HepG2 (cell line): ENCODE data around the gene PGPEP1. TPM values are rescaled to one million over a fixed set of nuclear protein-coding genes. Genes with fewer than 3 reads are reported as not detected.
A peak's percentile ranks its signal among the peaks of the same experiment; 100 is the strongest.

ENCODE experiments used
- CHCHD3 ChIP-seq: sonication (generic); formaldehyde crosslinking; IDR thresholded peaks from 2 replicates; pipeline ENCODE4 v1.8.0; 2022; ENCODE audit warnings: mild to moderate bottlenecking, missing genetic modification reagents, moderate library complexity
- HNRNPL ChIP-seq: fragments of 200-400 bp; formaldehyde crosslinking; IDR thresholded peaks from 2 replicates; pipeline ENCODE4 v1.6.1; 2017; ENCODE audit warnings: mild to moderate bottlenecking, low read depth, low read length
- KLF15 ChIP-seq: sonication (generic); formaldehyde crosslinking; IDR thresholded peaks from 2 replicates; pipeline ENCODE4 v1.8.1; 2023; ENCODE audit warnings: borderline replicate concordance, mild to moderate bottlenecking, inconsistent platforms, missing genetic modification reagents, mixed read lengths
- MAZ ChIP-seq, 2 experiments: sonication (generic) in 1 of 2; formaldehyde crosslinking in 1 of 2; IDR thresholded peaks; 2 replicates each; pipeline versions ENCODE4 v1.5.0 to v1.6.1; 2012 to 2020; ENCODE audit warnings: low read depth in 2 of 2, mild to moderate bottlenecking in 2 of 2, borderline replicate concordance in 1 of 2, improper control_type of control experiment in 1 of 2, low read length in 1 of 2, missing genetic modification reagents in 1 of 2, moderate library complexity in 1 of 2
- RARG ChIP-seq: sonication (generic); formaldehyde crosslinking; IDR thresholded peaks from 2 replicates; pipeline ENCODE4 v1.4.0; 2020; ENCODE audit warnings: low read depth, mild to moderate bottlenecking, missing genetic modification reagents
- SPEN ChIP-seq: sonication (generic); formaldehyde crosslinking; IDR thresholded peaks from 2 replicates; pipeline ENCODE4 v1.5.1; 2020; ENCODE audit warnings: low read depth, mild to moderate bottlenecking, missing genetic modification reagents
- TRAFD1 ChIP-seq: sonication (generic); formaldehyde crosslinking; IDR thresholded peaks from 2 replicates; pipeline ENCODE4 v1.5.1; 2020; ENCODE audit warnings: missing genetic modification reagents, mild to moderate bottlenecking, borderline replicate concordance
- ZBTB43 ChIP-seq: sonication (generic); formaldehyde crosslinking; conservative IDR thresholded peaks from 2 replicates; pipeline ENCODE4 v1.4.0; 2020; ENCODE audit warnings: missing genetic modification reagents
- ZC3H4 ChIP-seq: sonication (generic); formaldehyde crosslinking; IDR thresholded peaks from 2 replicates; pipeline ENCODE4 v1.4.0; 2020; ENCODE audit warnings: missing genetic modification reagents, borderline replicate concordance
- ZFP62 ChIP-seq: sonication (generic); formaldehyde crosslinking; IDR thresholded peaks from 2 replicates; pipeline ENCODE4 v1.4.0; 2020; ENCODE audit warnings: missing genetic modification reagents
- ZNF234 ChIP-seq: sonication (generic); formaldehyde crosslinking; conservative IDR thresholded peaks from 2 replicates; pipeline ENCODE4 v1.5.1; 2020; ENCODE audit warnings: mild to moderate bottlenecking, missing genetic modification reagents
- ZNF30 ChIP-seq: sonication (generic); formaldehyde crosslinking; IDR thresholded peaks from 2 replicates; pipeline ENCODE4 v1.5.0; 2020; ENCODE audit warnings: mild to moderate bottlenecking, missing genetic modification reagents
- ZNF331 ChIP-seq: sonication (generic); formaldehyde crosslinking; IDR thresholded peaks from 2 replicates; pipeline ENCODE4 v1.4.0; 2020; ENCODE audit warnings: missing genetic modification reagents
- ZNF713 ChIP-seq: sonication (generic); formaldehyde crosslinking; IDR thresholded peaks from 2 replicates; pipeline ENCODE4 v1.4.0; 2020; ENCODE audit warnings: mild to moderate bottlenecking, missing genetic modification reagents
- ZNF781 ChIP-seq: sonication (generic); formaldehyde crosslinking; IDR thresholded peaks from 2 replicates; pipeline ENCODE4 v1.5.1; 2020; ENCODE audit warnings: borderline replicate concordance, mild to moderate bottlenecking, missing genetic modification reagents; ENCODE audit errors: not compliant biosample characterization
- polyA plus RNA-seq, 8 experiments: library from polyadenylated mRNA; depleted of rRNA in 3 of 8; stranded (reverse) in 7 of 8; unstranded in 1 of 8; fragments of >200 nt; fragmentation: Illumina TruSeq in 4 of 8; extraction: Trizol in 4 of 8; gene quantifications; 2 replicates each; pipeline versions ENCODE4 v1.2.1 to v1.2.3, GENCODE V29; 2011 to 2016; ENCODE audit warnings: low read depth in 4 of 8, missing spikeins in 1 of 8, mixed read lengths in 1 of 8; ENCODE audit not compliant: insufficient read depth in 1 of 8
- total RNA-seq, 5 experiments: library from RNA; depleted of rRNA; stranded (reverse); fragments of >200 nt; fragmentation: Illumina TruSeq; extraction: Trizol; gene quantifications; 2 replicates each; pipeline ENCODE4 v1.2.3, GENCODE V29; 2016; ENCODE audit warnings: low read depth in 1 of 5
- TF ChIP-seq, protein P1 (sequence below): sonication (generic); formaldehyde crosslinking; IDR thresholded peaks from 2 replicates; pipeline ENCODE4 v1.5.0; 2020; ENCODE audit warnings: missing genetic modification reagents, mild to moderate bottlenecking, borderline replicate concordance
- TF ChIP-seq, protein P2 (sequence below): sonication (generic); formaldehyde crosslinking; conservative IDR thresholded peaks from 2 replicates; pipeline ENCODE4 v1.4.0; 2020; ENCODE audit warnings: missing genetic modification reagents
- TF ChIP-seq, protein P3 (sequence below): sonication (generic); formaldehyde crosslinking; conservative IDR thresholded peaks from 2 replicates; pipeline ENCODE4 v1.8.0; 2022; ENCODE audit warnings: missing genetic modification reagents

The PGPEP1 gene
- total and polyA plus RNA-seq, 2 of the 13 experiments (the other 11 are each of a cell fraction or from before 2014, with no cell fraction given): 53.1 to 56.6 TPM

DNA sequence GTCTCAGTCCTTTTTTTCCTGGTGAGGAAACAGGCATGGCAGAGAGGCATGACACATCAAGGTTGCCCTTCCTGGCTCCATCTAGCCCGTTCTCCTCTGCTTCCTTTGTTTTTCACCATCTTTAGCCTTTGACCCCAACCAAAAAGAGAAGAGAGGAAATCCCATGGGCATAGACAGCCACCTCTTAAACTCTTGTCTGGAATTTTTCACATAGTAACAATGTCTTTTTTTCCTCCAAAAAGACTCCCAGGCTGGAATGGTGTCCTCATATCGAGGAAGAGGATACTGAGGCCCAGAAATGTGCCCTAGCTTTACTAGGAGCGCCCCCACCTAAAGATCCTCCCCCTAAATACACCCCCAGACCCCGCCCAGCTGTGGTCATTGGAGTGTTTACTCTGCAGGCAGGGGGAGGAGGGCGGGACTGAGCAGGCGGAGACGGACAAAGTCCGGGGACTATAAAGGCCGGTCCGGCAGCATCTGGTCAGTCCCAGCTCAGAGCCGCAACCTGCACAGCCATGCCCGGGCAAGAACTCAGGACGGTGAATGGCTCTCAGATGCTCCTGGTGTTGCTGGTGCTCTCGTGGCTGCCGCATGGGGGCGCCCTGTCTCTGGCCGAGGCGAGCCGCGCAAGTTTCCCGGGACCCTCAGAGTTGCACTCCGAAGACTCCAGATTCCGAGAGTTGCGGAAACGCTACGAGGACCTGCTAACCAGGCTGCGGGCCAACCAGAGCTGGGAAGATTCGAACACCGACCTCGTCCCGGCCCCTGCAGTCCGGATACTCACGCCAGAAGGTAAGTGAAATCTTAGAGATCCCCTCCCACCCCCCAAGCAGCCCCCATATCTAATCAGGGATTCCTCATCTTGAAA, 45.5 kb downstream of the PGPEP1 start, which contains the start of gene GDF15 (continued):
- TF ChIP-seq, protein P1, sequence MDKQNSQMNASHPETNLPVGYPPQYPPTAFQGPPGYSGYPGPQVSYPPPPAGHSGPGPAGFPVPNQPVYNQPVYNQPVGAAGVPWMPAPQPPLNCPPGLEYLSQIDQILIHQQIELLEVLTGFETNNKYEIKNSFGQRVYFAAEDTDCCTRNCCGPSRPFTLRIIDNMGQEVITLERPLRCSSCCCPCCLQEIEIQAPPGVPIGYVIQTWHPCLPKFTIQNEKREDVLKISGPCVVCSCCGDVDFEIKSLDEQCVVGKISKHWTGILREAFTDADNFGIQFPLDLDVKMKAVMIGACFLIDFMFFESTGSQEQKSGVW: no peak
- peak; percentile 94; the same call in 1 of the 2 replicates for TF ChIP-seq ZFP62 (CRISPR knock-in tag)
- no peak for TF ChIP-seq ZNF30 (CRISPR knock-in tag)
- peak; percentile 89 for TF ChIP-seq ZBTB43 (CRISPR knock-in tag)
- peak; percentile 89; the same call in 1 of the 2 replicates for TF ChIP-seq ZC3H4 (CRISPR knock-in tag)
- TF ChIP-seq RARG (CRISPR knock-in tag): 0 out of 2 replicates have a peak, but pooled peaks have one; percentile 81
- peak; percentile 86 for TF ChIP-seq HNRNPL
- peak; percentile 84; the same call in 1 of the 2 replicates for TF ChIP-seq SPEN (CRISPR knock-in tag)
- peak; percentile 90 for TF ChIP-seq ZNF331 (CRISPR knock-in tag)
- no peak for TF ChIP-seq ZNF234 (CRISPR knock-in tag)
- TF ChIP-seq, protein P2, sequence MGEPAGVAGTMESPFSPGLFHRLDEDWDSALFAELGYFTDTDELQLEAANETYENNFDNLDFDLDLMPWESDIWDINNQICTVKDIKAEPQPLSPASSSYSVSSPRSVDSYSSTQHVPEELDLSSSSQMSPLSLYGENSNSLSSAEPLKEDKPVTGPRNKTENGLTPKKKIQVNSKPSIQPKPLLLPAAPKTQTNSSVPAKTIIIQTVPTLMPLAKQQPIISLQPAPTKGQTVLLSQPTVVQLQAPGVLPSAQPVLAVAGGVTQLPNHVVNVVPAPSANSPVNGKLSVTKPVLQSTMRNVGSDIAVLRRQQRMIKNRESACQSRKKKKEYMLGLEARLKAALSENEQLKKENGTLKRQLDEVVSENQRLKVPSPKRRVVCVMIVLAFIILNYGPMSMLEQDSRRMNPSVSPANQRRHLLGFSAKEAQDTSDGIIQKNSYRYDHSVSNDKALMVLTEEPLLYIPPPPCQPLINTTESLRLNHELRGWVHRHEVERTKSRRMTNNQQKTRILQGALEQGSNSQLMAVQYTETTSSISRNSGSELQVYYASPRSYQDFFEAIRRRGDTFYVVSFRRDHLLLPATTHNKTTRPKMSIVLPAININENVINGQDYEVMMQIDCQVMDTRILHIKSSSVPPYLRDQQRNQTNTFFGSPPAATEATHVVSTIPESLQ (CRISPR knock-in tag): no peak
- no peak for TF ChIP-seq TRAFD1 (CRISPR knock-in tag)
- TF ChIP-seq, protein P3, sequence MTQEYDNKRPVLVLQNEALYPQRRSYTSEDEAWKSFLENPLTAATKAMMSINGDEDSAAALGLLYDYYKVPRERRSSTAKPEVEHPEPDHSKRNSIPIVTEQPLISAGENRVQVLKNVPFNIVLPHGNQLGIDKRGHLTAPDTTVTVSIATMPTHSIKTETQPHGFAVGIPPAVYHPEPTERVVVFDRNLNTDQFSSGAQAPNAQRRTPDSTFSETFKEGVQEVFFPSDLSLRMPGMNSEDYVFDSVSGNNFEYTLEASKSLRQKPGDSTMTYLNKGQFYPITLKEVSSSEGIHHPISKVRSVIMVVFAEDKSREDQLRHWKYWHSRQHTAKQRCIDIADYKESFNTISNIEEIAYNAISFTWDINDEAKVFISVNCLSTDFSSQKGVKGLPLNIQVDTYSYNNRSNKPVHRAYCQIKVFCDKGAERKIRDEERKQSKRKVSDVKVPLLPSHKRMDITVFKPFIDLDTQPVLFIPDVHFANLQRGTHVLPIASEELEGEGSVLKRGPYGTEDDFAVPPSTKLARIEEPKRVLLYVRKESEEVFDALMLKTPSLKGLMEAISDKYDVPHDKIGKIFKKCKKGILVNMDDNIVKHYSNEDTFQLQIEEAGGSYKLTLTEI (CRISPR knock-in tag): no peak
- no peak; the same call in none of the 2 replicates for TF ChIP-seq ZNF713
- no peak for TF ChIP-seq ZNF781 (CRISPR knock-in tag)
- TF ChIP-seq KLF15 (CRISPR knock-in tag): peak; percentile 80; the same call in 1 of the 2 replicates
- peak; percentile 87 for TF ChIP-seq MAZ (IDR thresholded peaks at IDR 0.05; ENCODE audit: borderline replicate concordance, low read depth, low read length)
- peak; percentile 96 for TF ChIP-seq MAZ (CRISPR knock-in tag; IDR thresholded peaks at IDR 0.05; ENCODE audit: low read depth)
- no peak for TF ChIP-seq CHCHD3 (CRISPR knock-in tag)
